GM19240 (cell line): ENCODE data around the gene ROBO1.
"Not testable (repeated sequence)": the region's sequence is repeated elsewhere in the genome, so short reads cannot be mapped to it uniquely, and the experiment has no call there.

Experiments
- DNase-seq: peaks from one replicate; pipeline ENCODE4 v3.0.0; 2011; ENCODE audit warnings: low spot score; ENCODE audit not compliant: insufficient read length

ROBO1 gene

GRCh38 chr3:79314962-79315361 is 452.8 kb downstream of the ROBO1 start:
- DNase-seq: no peak

- DNase-seq: no peak
Measured at GRCh38 chr3:79314544-79314943, 453.3 kb downstream of the ROBO1 start.

DNA sequence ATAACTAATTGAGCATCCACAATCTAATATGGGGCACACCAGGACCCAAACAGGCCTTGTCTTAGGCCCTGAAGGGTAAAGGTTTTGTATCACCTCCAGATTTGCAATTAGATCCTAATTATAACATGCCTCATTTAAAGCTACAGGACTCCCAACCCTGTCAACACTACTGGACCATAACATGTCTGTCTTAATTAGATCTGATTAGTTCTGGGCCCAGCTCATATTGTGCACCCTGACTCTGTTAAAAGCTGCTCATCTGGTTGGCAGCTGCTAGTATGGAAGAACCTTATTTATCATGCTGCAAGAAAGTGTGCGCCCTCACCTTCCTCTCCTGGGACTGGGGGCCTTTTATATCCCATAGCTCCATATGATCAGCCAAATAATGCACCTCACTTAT is 457.8 kb downstream of the ROBO1 start:
- no peak for DNase-seq

GRCh38 chr3:79306934-79307570 is 460.7 kb downstream of the ROBO1 start:
- no peak for DNase-seq

DNA sequence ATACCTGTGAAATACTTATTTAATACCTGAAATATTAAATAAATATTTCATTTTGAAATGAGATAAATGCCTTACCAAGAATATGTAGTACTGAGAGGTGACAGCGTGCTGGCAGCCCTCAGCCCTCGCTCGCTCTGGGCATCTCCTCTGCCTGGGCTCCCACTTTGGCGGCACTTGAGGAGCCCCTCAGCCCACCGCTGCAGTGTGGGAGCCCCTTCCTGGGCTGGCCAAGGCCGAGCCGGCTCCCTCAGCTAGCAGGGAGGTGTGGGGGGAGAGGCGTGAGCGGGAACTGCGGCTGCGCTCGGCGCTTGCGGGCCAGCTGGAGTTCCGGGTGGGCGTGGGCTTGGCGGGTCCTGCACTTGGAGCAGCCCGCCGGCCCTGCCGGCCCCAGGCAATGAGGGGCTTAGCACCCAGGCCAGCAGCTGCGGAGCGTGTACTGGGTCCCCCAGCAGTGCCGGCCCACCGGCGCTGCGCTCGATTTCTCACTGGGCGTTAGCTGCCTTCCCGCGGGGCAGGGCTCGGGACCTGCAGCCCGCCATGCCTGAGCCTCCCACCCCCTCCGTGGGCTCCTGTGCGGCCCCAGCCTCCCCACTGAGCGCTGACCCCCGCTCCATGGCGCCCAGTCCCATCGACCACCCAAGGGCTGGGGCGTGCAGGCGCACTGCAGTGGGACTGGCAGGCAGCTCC is 467.7 kb downstream of the ROBO1 start:
- DNase-seq: not testable (repeated sequence)

DNA sequence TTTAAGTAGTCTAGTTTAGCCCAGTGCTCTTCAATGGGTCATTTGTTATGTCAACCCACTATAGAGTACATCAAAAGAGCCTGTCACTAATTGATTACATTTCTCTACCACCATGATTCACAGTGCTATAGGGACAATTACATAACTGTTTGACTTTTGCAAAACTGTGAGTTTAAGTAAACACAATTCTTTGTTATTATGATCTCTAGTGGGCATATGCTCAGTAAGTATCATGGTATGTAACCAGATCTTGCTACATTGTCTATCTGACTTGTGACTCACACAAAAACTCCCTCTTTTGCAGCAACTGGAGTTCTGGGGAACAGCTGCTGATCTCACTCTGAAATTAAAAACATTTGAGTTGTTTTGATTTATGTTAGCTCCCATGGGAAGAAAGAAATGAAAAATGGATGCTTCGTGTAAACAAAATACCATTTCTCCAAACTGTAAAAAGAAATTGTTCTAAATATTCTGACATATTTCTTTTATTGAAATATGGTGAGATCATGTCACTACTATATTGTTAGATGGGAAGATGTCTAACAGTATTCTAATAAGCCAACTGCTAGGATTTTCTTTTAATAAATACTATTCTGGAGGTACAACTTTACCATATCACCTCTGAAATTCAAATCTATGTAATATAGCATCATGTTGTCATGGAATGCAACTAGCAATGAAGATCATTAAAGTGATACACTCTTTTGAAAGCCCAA is 470.4 kb downstream of the ROBO1 start:
- DNase-seq: no peak

- DNase-seq: no peak
Measured at GRCh38 chr3:79286882-79287281, 480.9 kb downstream of the ROBO1 start.

DNA sequence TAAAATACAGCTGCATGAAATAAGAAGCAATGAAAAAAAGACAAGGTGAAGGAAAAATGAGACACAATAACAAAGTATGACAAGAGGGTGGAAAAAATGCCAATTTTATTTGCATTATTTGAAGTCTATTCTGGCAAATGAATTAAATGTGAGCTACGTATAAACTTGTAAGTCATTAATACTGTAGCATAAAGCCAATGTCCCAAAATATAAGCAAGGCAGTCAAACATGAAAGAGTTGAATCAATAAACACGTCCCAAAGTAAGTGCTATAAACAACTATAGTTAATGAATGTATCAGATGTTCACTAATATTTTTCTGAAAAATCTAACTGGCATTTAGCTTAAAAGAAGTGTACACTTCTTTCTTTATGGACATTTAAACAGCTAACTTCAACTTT is 481.9 kb downstream of the ROBO1 start:
- no peak for DNase-seq

- no peak for DNase-seq
Measured at GRCh38 chr3:79285380-79285779, 482.4 kb downstream of the ROBO1 start.

- no peak for DNase-seq
Measured at GRCh38 chr3:79284781-79285180, 483.0 kb downstream of the ROBO1 start.

DNA sequence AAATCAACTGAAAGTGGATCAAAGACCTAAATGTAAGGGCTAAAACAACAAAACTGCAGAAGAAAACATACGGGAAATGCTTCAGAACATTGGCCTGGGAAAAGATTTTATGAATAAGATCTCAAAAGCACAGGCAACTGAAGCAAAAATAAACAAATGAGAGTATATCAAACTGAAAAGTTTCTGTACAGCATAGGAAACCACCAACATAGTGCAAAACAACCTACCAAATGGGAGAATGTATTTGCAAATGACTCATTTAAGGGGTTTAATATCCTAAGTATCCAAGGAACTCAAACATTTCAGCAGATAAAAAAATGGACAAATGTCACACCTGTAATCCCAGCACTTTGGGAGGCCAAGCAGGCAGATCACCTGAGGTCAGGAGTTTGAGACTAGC is 489.1 kb downstream of the ROBO1 start:
- DNase-seq: no peak

DNA sequence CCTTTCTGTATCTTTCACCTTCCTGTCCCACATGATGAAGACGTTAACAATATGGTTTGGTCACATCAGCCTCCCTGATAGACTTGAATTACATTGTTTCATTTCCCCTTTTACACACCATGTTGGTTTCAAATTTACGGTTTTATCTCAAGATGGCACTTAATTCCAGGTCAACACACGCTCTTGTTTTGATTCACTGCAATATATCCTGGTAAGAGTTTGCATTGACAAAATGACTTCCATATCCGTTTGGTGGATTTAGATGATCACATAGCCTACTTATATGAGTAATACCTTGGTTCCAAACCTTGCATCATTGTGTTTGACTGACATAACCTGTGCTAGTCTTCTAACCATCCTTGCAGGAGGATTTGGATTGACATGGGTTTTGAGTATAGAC is 499.4 kb downstream of the ROBO1 start:
- DNase-seq: no peak

DNA sequence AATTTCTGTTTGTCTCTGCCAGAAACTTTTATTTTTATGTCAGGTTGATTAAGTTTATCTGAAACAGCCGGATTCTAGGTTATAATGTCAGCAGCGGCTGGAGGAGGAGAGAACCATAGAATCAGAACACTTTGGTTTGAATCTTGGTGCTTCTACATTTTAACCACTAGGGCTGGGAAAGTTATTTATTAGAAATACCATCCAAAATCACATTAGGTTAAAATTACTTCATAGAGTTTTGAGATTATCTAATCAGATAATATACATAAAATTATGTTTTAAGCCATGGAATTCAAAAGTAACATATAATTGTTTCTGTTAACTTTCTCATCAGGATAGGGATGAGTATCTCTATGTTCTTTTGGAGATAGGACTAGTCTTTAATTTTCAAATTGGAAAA is 502.9 kb downstream of the ROBO1 start:
- DNase-seq: no peak

DNA sequence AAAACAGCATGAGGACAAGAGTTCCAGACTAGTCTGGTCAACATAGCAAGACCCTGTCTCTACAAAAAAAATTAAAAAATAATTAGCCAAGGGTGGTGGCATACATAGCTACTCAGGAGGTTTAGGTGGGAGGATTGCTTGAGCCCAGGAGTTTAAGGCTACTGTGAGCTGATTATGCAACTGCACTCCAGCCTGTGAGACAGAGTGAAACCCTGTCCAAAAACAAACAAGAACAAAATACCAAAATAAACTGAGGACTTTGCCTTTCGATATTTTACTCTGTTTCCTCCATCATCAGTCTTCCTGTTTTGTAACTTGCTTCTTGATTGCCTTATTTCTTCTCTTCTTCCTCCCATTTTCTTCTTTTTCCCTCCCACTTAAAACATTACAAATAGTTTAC is 504.4 kb downstream of the ROBO1 start:
- DNase-seq: no peak

- DNase-seq: no peak
Measured at GRCh38 chr3:79258479-79258878, 509.3 kb downstream of the ROBO1 start.

- DNase-seq: no peak
Measured at GRCh38 chr3:79257791-79258190, 510.0 kb downstream of the ROBO1 start.

- DNase-seq: no peak
Measured at GRCh38 chr3:79255702-79256101, 512.1 kb downstream of the ROBO1 start.

GRCh38 chr3:79255292-79255691 is 512.5 kb downstream of the ROBO1 start:
- no peak for DNase-seq

GRCh38 chr3:79253704-79254103 is 514.1 kb downstream of the ROBO1 start:
- DNase-seq: no peak

- DNase-seq: no peak
Measured at GRCh38 chr3:79253271-79253670, 514.5 kb downstream of the ROBO1 start.

DNA sequence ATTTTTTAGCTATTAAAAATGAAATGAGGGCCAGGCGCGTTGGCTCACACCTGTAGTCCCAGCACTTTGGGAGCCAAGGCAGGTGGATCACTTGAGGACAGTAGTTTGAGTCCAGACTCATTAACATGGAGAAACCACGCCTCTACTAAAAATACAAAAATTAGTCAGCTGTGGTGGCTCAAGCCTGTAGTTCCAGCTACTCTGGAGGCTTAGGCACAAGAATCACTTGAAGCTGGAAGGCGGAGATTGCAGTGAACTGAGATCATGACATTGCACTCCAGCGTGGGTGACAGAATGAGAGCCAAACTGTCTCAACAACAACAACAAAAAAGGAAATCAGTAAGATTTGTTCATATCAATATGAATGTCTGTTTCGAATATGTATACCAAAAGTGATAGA is 517.1 kb downstream of the ROBO1 start:
- DNase-seq: no peak

- no peak for DNase-seq
Measured at GRCh38 chr3:79249701-79250100, 518.1 kb downstream of the ROBO1 start.

DNA sequence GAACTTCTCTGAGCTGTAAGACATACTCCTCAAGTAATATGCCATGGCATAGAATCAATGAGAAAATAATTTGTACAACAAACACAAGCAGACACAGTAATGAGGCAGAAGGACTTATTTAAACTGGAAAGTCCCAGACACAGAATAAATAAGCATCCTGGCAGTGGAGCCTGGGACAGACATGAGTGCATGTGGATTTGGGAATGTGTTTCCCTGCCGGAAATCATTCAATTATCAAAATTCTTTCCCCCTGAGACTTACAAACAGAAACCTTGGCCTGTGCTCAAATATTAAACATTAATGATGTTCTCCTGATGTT is 520.1 kb downstream of the ROBO1 start:
- DNase-seq: no peak
